KBM-7 (cell line): Measurements from ENCODE around the gene MLH1.
"Not testable (repeated sequence)": the region's sequence is repeated elsewhere in the genome, so short reads cannot be mapped to it uniquely, and the experiment has no call there.

Experiments
- DNase-seq: peaks from one replicate; pipeline ENCODE4 v3.0.0-alpha.2; 2015
- in situ Hi-C: fragments of 300-500 bp; cut with MboI; formaldehyde crosslinking; loops from 2 replicates; pipeline ENCODE4 v1.14.3; 2020; ENCODE audit warnings: low sequenced_read_pairs, low pct_unique_long_range_greater_than_20kb, mixed read lengths

Gene MLH1

DNA sequence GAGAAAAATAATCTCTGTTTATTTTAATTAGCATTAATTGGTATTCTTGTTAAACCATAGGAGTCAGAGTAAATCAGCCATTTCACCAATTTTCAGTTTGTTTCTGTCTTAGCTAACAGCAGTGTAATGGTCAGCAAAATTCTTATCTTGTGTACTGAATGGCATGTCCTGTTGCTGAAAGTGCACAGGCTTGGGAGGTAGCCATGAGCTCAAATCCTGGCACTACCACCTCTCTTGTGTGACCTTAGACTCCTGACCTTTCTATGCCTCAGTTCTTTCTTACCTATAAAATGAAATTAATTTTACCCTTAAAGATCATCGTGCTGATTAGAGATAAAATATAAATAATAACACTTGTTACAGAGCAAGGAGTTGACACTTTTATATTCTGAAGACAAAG, 35.8 kb downstream of the MLH1 start:
- DNase-seq, result no peak
- in situ Hi-C loops, result no loop called here

DNA sequence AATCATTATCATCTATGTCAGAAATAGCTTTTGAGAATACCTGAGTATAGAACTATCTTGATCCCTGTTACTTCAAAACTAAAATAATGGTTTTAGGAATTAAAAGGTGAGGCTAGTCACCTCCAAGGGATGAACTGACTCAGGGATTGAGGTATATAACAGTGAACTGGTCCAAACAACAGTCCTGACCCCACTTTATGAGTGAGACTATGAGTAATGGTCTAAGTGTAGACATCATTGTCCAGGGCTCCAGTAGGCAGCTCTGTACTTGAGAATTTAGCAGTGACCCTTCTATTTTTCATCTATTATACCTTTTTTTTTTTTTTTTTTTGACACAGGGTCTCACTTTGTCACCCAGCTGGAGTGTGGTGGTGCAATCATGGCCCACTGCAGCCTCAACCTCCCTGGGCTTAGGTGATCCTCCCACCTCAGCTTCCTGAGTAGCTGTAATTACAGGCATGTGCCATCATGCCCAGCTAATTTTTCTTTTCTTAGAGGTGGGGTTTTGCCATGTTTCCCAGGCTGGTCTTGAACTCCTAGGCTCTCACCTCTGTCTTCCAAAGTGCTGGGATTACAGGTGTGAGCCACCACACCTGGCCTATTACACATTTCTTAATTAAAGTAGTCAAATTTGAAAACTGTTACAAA, 36.3 kb downstream of the MLH1 start:
- no peak for DNase-seq
- in situ Hi-C loops, result no loop called here

DNA sequence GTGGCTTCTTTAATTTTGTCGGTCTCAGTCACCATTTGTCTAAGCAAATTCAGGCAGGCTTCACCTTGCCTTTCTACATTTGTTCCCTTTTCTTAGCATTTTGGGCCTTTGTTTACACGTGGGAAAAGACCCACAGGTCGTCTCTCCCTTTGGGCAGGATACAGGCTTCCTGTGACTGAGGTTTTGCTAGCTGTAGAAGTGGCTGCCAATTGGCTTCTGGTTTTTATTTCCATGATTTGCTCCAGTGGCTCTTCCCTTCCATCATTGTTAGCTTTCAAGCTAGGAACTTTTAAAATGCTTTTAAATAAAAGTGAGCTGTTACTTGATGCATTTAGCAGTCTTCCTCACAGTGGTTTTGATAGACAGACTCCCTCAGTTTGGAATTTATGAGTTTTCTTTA, 37.3 kb downstream of the MLH1 start:
- DNase-seq, result no peak
- in situ Hi-C loops, result no loop called here

DNA sequence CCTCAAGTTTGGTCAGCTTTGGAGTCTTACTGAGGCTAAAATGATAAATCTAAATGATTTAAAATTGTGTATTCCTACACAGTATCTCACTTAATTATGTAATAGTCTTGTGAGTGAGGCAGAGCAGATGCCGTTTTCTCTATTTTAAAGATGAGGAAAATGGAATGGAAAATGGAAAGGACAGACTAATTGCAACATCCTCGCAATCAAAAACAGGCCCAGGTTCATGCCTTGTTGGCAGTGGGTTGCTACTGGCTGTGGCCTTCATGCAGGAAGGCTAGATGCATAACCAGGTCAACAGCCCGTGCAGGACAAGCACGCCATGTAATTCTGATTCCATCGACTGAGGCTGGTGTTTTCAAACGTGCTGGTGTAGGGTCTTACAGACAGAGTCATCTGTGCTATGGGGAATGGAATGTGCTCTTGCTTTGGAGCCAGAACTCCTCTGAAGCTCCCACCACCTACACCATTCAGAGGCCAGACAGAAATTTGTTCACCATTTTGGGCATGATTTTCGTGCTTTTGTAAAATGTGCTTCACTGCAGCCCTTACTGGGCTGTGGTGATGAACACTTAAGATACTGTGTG, 37.9 kb downstream of the MLH1 start:
- in situ Hi-C loops, result no loop called here

DNA sequence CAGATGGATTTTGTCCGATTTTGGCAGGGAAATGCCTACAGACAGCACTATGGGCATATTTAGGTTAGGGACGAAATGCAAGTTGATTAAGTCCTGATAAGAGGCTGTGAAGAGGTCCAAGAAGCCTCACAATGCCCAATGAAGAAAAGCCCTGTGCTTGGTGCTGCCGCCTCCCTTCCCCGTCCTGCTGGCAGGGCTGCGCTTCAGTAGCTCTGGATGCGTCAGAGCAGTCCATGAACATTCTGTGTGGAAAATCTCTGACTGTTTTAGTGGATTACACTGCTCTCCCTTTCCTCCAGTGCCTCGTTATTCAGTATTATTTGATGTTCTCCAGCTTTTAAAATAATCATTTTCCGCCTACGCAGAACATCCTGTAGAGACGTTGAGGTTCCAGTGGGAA, 39.6 kb downstream of the MLH1 start:
- no peak for DNase-seq
- in situ Hi-C loops, result no loop called here

More for the DNA sequence above, 37.9 kb downstream of the MLH1 start:
- DNase-seq, result no peak

DNA sequence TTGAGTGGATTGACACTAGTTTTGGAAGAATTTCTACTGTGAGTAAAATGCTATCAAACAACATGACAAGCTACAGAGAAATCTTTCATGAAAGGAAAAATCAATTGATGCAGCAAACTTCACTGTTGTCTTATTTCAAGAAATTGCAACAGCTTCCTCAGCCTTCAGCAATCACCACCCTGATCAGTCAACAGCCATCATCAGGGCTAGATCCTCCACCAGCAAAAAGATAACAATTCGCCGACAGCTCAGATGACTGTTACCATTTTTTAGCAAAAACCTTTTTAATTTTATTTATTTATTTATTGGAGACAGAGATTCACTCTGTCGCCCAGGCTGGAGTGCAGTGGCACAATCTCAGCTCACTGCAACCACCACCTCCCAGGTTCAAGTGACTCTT, 44.0 kb downstream of the MLH1 start:
- DNase-seq, result no peak
- in situ Hi-C loops, result no loop called here

DNA sequence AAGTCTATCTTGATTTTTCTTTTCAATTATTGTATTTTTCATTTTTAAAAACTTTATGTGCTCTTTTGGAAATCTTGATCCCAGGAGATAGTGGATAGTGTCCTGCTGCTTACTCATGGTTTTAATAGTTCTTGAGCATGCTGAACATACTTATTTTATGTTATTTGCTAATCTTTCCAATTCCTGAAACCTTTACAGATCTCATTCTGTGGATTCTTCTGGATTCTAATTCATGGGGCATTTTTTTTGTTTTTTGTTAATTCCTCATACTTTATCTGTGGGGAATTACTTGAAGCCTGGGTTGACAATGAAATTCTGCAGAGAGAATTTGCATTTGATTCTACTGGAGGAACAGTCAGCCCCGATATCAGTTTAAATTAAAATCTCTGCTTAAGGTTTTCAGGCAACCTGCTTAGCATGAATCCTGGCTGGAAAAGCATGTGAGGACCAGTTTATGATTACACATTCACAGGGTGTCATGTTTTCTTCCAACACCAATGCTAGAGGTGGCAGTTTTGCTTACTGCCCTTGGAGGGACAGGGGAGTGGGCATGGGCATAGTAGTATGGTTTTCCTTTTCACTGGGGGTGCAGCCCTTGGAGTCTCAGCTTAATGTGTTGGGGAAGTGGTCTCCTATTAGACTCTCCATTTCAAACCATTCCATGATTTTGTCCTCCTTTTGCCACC, 46.0 kb downstream of the MLH1 start:
- in situ Hi-C loops, result no loop called here
- DNase-seq, result no peak

DNA sequence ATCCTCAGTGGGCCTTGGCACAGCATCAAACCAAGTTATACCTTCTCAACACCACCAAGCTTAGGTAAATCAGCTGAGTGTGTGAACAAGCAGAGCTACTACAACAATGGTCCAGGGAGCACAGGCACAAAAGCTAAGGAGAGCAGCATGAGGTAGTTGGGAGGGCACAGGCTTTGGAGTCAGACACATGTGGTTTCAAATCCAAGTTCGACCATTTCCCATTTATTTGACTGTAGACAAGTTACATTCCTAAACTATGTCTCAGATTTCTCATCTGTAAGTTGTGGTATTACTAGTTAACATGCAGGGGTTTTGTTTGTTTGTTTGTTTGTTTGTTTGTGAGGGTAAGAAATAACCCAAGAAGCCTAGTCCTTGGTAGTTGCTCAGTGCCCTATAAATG, 46.9 kb downstream of the MLH1 start:
- DNase-seq, result no peak
- in situ Hi-C loops, result no loop called here

DNA sequence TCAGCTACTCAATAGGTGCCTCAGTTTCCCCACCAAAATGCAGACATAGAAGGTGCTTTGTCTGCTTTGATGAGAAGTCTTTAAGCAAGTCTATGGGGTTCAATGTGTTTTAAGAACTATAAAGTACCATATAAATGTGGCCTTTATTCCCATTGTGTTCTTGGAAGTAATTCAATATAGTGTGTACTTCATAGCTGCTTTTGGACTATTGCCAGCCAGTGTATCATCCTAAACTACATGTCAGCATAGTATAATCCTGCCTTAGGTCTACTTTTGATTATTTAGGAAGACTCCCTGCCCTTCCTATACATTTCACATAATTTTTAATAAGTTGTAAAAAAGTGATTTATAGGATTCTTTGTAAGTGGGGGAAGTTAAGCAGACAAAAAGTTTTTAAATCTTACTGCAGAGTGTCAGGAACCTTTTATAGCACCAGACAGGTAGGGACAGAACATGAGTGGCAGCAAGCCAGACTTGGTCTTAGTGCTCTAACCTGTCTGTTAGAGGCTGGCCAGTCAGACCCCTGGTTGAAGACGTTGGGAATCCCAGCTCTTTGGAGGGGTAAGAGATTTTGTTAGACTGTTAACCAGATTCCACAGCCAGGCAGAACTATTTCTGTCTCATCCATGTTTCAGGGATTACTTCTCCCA, 48.4 kb downstream of the MLH1 start:
- no peak for DNase-seq
- in situ Hi-C loops, result no loop called here

DNA sequence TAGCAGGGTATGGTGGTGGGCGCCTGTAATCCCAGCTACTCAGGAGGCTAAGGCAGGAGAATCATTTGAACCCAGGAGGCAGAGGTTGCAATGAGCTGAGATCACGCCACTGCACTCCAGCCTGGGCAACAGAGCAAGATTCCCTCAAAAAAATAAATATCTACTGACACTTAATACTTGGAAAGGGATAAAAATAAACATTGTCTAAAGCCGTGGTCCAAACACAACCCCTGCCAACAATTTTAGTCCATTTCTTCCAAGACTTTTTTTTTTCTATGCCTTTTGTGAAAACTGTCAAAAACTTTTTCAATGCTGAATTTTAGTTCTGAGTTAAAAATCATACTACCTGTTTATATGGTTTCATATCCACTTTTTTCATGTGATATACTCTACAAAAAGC, 49.4 kb downstream of the MLH1 start:
- DNase-seq, in situ Hi-C loops: not testable (repeated sequence)

DNA sequence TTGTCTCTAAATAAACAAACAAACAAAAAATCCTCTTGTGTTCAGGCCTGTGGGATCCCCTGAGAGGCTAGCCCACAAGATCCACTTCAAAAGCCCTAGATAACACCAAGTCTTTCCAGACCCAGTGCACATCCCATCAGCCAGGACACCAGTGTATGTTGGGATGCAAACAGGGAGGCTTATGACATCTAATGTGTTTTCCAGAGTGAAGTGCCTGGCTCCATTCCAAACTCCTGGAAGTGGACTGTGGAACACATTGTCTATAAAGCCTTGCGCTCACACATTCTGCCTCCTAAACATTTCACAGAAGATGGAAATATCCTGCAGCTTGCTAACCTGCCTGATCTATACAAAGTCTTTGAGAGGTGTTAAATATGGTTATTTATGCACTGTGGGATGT, 57.0 kb downstream of the MLH1 start:
- in situ Hi-C loops, result no loop called here
- DNase-seq, result no peak

DNA sequence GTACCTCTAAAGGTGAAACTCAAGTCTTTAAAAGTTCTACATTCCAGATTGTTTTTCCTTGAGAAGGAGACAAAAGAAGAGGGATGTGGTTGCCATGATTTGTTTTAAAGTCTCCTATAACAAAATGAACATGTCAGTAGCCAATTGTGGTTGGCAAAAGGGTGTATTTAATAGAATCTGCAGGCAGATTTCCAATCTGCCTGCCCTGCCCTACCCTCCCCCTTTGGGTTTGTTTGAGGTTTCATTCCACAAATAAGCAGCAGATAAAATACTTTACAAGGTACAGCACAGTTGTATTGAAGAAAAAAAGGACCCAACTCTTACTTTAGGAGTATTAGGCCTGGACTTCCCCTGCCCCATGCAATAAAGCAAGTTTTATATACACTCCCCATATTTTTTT, 59.5 kb downstream of the MLH1 start:
- DNase-seq, result no peak
- in situ Hi-C loops, result no loop called here

DNA sequence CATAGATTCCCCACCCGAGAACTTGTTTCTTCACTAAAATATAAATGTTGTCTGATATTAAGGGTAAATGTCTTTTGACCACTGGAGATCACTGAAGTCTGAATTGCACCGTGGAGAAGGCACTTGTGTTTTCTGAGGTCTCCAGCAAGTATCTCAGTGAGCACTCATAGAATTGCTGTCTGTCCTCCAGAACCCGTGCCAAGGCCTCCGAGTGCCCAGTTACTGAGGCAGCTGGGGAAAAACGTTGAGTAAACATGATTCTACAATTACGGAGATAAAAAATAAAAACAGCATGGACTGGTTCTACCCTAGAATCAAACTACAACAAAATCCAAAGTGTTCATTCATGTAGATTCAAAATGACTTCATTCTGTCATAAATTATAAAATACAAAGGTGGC, 60.0 kb downstream of the MLH1 start:
- in situ Hi-C loops, result no loop called here
- DNase-seq, result no peak

DNA sequence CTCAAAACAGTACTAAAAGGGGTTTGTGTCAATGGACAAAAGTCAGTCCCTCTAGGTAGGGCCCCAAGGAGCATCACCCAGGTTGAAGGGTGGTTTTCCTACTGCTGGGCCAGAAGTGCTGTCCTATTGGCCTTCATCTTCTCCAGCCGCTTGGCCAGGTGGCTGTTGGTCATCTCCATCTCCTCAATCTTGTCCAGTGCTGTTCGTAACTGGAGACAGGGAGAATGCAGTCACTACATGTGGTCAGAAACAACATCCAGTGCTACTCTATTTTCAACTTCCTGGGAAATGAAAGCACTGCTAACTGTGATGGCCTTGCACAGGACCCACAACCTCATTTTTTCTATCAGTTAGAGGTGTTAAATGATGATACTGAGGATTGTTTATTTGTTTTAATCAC, 60.4 kb downstream of the MLH1 start:
- no peak for DNase-seq
- in situ Hi-C loops, result no loop called here

DNA sequence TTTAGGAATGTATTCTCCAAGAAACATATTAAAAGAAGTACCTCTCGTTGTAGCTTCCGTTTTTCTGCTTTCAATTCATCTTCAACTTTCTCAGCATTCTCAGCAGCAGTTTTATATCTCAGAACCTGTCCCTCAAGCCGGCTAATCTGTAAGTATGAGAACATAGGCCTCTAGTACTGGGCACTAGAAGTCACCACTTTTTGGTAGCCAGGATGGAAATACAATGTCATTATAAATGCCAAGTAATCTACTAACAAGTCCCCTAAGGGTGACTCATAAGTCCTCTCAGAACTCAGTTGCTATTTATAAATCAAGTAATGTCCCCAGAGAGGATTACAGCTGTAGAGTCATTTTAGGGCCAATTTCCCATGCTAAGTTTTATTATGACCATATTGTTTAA, 61.1 kb downstream of the MLH1 start:
- DNase-seq, result peak; percentile 9
- in situ Hi-C loops, result no loop called here

DNA sequence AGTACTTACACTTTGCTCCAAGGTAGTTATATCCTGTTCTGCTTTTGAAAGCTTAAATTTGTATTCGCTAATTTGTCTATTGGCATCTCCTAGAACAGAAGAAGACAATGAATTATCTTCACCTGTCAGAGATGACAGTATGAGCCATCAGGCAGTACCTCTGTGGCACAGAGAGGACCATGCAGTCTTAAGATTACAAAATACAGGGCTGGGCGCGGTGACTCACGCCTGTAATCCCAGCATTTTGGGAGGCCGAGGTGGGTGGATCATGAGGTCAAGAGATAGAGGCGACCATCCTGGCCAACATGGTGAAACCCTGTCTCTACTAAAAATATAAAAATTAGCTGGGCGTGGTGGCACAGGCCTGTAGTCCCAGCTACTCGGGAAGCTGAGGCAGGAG, 61.8 kb downstream of the MLH1 start:
- in situ Hi-C loops, DNase-seq: not testable (repeated sequence)

DNA sequence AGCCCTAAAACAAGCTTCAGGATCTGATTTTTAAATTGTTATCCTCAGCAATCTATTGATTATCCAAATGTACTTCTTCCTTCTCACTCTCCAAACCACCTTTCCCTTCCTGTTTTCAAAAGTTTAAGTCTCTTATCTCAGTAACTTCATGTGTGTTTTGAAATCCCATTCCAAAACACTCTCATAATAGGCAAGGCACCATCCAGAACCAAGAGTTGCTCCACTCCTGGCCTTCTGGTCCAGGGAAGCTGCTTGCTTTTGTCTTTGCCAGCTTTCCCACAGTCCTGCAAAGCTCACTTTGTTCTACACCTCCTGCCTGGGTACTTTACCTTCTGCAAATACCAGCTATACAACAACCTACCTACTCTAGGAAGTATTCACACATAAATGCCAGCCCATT, 63.5 kb downstream of the MLH1 start:
- in situ Hi-C loops, result no loop called here
- DNase-seq, result no peak

DNA sequence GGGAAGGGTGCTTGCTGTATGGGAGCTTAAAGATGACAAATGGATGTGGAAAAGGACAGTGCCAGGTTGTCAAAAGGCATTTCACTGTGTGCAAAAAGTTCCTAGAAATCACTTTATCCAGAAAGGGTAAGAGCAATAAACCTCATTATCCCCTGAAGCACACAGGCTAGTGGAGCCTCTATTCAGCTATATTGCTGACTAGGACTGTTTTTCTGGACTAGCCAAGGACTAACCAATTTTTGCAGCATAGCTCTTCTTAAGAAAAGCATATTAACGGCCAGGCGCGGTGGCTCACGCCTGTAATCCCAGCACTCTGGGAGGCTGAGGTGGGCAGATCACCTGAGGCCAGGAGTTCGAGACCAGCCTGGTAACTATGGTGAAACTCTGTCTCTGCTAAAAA, 64.8 kb downstream of the MLH1 start:
- in situ Hi-C loops, result no loop called here
- DNase-seq, result no peak

DNA sequence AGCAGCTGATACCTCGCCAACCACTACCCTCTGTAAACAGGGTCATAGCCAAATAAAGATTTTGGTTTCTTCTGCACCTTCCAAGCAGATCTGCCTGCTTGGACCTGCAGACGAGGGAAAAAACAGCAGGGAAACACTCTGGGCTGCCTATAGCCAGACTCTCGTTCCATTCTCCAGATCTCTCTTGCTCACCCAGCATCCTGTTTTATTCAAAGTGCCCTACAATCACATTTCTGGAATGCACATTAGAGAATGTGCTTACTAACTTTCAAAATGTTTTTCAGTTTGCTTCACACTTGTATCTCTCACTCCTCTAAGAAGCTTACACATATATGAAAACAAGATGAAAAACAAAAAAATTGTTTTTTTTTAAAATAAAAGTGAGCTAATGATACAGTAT, 71.4 kb downstream of the MLH1 start:
- in situ Hi-C loops, result no loop called here
- DNase-seq, result no peak

DNA sequence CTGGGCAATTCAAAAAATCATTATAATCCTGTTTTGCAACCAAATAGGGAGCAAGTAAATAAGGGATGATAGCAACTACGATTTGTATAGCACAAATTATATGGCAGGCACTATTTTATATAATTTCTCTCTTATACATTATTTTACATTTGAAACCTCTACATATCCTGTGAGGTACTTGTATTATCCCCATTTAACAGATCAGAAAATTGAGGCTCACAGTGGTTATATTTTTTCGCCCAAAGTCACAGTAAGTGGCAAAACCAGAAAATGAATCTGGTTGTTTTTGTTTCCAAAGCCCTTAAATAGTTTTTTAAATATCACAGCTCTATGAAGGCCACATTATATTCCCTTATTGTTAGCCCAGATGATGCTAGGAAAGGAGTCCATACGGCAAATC, 74.3 kb downstream of the MLH1 start:
- DNase-seq, result no peak
- in situ Hi-C loops, result no loop called here
